GM12878 (cell line): ENCODE results near the gene SGF29.

Source experiments
- CEBPB ChIP-seq, 2 experiments: fragments of 150-350 bp in 1 of 2; IDR thresholded peaks; 2 replicates each; pipeline ENCODE4 v1.6.1; 2012 to 2014; ENCODE audit warnings: low read depth in 2 of 2, low read length in 2 of 2, borderline replicate concordance in 1 of 2, inconsistent platforms in 1 of 2
- EP300 ChIP-seq, 2 experiments: fragments of 150-350 bp in 1 of 2; IDR thresholded peaks; 2 replicates each; pipeline ENCODE4 v1.6.1; 2011 to 2012; ENCODE audit warnings: low read depth in 2 of 2, low read length in 2 of 2, borderline replicate concordance in 1 of 2, improper control_type of control experiment in 1 of 2, inconsistent platforms in 1 of 2; ENCODE audit not compliant: control insufficient read depth in 1 of 2
- GABPA ChIP-seq: IDR thresholded peaks from 2 replicates; pipeline ENCODE4 v1.6.1; 2014; ENCODE audit warnings: antibody characterized with exemption, low read depth, mild to moderate bottlenecking, inconsistent platforms
- HDAC2 ChIP-seq: fragments of 200-600 bp; sonication (generic); IDR thresholded peaks from 2 replicates; pipeline ENCODE4 v1.6.1; 2017
- MXI1 ChIP-seq: fragments of 150-350 bp; IDR thresholded peaks from 2 replicates; pipeline ENCODE4 v1.6.1; 2011; ENCODE audit warnings: low read depth, mild to moderate bottlenecking, inconsistent platforms, low read length, improper control_type of control experiment
- POLR2A ChIP-seq: IDR thresholded peaks from 2 replicates; pipeline ENCODE4 v1.6.1; 2011; ENCODE audit warnings: low read depth, mild to moderate bottlenecking, low read length
- RAD21 ChIP-seq: IDR thresholded peaks from 2 replicates; pipeline ENCODE4 v1.6.1; 2011; ENCODE audit warnings: mild to moderate bottlenecking, low read depth, low read length, moderate library complexity; ENCODE audit not compliant: insufficient read depth
- SIN3A ChIP-seq: IDR thresholded peaks from 2 replicates; pipeline ENCODE4 v1.6.1; 2012; ENCODE audit warnings: low read depth, low read length, improper control_type of control experiment
- STAT3 ChIP-seq: IDR thresholded peaks from 2 replicates; pipeline ENCODE4 v1.6.1; 2011; ENCODE audit warnings: low read depth, low read length, improper control_type of control experiment
- YY1 ChIP-seq: IDR thresholded peaks from 2 replicates; pipeline ENCODE4 v1.6.1; 2011; ENCODE audit warnings: low read depth, mild to moderate bottlenecking, low read length
- ZZZ3 ChIP-seq: IDR thresholded peaks from 2 replicates; pipeline ENCODE4 v1.6.1; 2011; ENCODE audit warnings: low read depth; ENCODE audit not compliant: control insufficient read depth, insufficient read length
- TF ChIP-seq, protein P1 (sequence below), 3 experiments: IDR thresholded peaks in 2 of 3; conservative IDR thresholded peaks in 1 of 3; 2 replicates each; pipeline ENCODE4 v1.5.1; 2011; ENCODE audit warnings: low read depth in 3 of 3, low read length in 3 of 3, mild to moderate bottlenecking in 3 of 3, control low read depth in 2 of 3, moderate library complexity in 2 of 3, inconsistent platforms in 1 of 3, mixed read lengths in 1 of 3; ENCODE audit not compliant: control insufficient read depth in 2 of 3, insufficient read depth in 1 of 3; ENCODE audit errors: extremely low read depth in 1 of 3
- TF ChIP-seq, protein P2 (sequence below): IDR thresholded peaks from 2 replicates; pipeline ENCODE4 v1.6.1; 2012; ENCODE audit warnings: low read depth, low read length, improper control_type of control experiment

DNA sequence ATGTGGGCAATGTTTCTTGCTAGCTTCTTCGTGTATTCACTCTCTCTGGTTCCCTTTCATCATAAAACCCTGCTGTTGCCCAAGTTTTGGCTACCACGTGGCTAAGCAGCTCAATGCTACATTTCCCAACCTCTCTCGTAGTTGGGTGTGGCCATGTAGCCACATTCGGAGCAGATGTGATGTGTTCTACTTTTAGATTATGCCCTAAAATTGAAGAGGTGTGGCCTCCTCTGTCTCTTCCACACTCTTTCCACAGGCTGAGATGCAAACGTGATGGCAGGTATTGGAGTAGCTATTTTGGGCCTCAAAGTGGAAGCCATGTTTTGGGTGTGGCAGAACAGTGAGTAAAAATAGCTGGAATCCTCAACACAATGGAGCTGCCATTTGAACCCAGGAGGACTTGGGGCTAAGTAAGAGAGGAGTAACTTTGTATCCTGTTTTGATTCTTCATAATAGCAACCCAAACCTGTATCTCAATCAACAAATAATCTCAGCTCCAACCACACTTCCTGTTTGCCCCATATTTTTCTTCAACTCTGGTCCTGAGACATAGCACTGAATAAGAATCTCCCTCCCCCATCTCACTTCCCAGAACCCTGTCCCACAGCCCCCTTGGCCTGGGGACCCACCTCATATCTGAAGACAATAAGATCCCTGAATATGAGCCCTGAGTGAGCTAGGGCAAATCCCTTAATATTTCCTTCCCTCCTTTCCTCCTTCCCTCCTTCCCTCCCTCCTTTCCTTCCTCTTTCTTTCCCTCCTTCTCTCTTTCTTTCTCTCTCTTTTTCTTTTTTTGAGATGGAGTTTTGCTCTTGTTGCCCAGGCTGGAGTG lies 19.0 kb upstream of the SGF29 start:
- TF ChIP-seq EP300 (IDR thresholded peaks at IDR 0.05; ENCODE audit: borderline replicate concordance in 1 of 2, control insufficient read depth in 1 of 2, low read depth in 2 of 2, low read length in 2 of 2) = no peak
- TF ChIP-seq, protein P1, sequence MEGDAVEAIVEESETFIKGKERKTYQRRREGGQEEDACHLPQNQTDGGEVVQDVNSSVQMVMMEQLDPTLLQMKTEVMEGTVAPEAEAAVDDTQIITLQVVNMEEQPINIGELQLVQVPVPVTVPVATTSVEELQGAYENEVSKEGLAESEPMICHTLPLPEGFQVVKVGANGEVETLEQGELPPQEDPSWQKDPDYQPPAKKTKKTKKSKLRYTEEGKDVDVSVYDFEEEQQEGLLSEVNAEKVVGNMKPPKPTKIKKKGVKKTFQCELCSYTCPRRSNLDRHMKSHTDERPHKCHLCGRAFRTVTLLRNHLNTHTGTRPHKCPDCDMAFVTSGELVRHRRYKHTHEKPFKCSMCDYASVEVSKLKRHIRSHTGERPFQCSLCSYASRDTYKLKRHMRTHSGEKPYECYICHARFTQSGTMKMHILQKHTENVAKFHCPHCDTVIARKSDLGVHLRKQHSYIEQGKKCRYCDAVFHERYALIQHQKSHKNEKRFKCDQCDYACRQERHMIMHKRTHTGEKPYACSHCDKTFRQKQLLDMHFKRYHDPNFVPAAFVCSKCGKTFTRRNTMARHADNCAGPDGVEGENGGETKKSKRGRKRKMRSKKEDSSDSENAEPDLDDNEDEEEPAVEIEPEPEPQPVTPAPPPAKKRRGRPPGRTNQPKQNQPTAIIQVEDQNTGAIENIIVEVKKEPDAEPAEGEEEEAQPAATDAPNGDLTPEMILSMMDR (IDR thresholded peaks at IDR 0.05 in 2 of 3, conservative IDR thresholded peaks at IDR 0.05 in 1 of 3; ENCODE audit: control insufficient read depth in 2 of 3, extremely low read depth in 1 of 3, insufficient read depth in 1 of 3, low read depth in 3 of 3, low read length in 3 of 3) = no peak
- no peak for TF ChIP-seq GABPA
- no peak for TF ChIP-seq STAT3
- TF ChIP-seq HDAC2 = no peak
- TF ChIP-seq CEBPB (IDR thresholded peaks at IDR 0.05; ENCODE audit: borderline replicate concordance in 1 of 2, low read depth in 2 of 2, low read length in 2 of 2) = no peak
- no peak for TF ChIP-seq SIN3A
- TF ChIP-seq RAD21 = no peak
- TF ChIP-seq, protein P2, sequence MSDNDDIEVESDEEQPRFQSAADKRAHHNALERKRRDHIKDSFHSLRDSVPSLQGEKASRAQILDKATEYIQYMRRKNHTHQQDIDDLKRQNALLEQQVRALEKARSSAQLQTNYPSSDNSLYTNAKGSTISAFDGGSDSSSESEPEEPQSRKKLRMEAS = no peak
- no peak for TF ChIP-seq YY1
- TF ChIP-seq MXI1 = no peak
- no peak for TF ChIP-seq POLR2A
- no peak for TF ChIP-seq ZZZ3
